ENCODE data around the gene FAM174B. TPM values are rescaled to one million over a fixed set of nuclear protein-coding genes. Genes with fewer than 3 reads are reported as not detected.

FAM174B gene
- total RNA-seq, 1 donor from 2014 or later: 0.91 TPM

DNA sequence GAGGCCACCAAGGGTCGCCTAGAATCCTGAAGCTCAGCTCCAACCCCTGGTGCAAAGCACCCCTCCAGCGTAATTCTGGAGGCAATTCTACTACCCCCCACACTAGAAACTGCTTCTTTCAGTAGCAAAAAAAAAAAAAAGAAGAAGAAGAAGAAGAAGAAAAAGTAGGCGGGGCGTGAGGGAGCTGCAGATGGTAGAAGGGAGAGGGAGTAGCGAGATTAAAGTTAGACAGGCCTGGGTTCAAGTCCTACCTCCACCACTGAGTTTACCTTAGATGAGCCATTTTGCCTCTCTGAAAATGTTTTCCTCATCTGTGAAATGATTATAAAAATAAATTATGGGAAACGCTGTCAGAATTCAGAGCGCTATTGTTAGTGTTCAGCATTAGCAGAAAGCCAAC, 913 bp downstream of the FAM174B start:
- Mint-ChIP-seq H3K27ac (no peak overlapping the region), H3K4me3 (no peak overlapping the region), H3K36me3 (ENCODE audit: low read depth) (no peaks in the 10 kb centered on the region), H3K9me3 (no peaks in the 10 kb centered on the region), H3K4me1 (peaks cover 9% of the 10 kb centered on the region), H3K27me3 (peaks cover 47% of the 10 kb centered on the region)
- intact Hi-C loops (cut with micrococcal nuclease): no loop called here
- ChIA-PET POLR2A (no interaction called here), CTCF (no interaction called here)
- no peak for DNase-seq
- no peak for ATAC-seq (ENCODE audit: low read depth)
- TF ChIP-seq, protein P1, sequence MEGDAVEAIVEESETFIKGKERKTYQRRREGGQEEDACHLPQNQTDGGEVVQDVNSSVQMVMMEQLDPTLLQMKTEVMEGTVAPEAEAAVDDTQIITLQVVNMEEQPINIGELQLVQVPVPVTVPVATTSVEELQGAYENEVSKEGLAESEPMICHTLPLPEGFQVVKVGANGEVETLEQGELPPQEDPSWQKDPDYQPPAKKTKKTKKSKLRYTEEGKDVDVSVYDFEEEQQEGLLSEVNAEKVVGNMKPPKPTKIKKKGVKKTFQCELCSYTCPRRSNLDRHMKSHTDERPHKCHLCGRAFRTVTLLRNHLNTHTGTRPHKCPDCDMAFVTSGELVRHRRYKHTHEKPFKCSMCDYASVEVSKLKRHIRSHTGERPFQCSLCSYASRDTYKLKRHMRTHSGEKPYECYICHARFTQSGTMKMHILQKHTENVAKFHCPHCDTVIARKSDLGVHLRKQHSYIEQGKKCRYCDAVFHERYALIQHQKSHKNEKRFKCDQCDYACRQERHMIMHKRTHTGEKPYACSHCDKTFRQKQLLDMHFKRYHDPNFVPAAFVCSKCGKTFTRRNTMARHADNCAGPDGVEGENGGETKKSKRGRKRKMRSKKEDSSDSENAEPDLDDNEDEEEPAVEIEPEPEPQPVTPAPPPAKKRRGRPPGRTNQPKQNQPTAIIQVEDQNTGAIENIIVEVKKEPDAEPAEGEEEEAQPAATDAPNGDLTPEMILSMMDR (IDR thresholded peaks at IDR 0.05): no peak

DNA sequence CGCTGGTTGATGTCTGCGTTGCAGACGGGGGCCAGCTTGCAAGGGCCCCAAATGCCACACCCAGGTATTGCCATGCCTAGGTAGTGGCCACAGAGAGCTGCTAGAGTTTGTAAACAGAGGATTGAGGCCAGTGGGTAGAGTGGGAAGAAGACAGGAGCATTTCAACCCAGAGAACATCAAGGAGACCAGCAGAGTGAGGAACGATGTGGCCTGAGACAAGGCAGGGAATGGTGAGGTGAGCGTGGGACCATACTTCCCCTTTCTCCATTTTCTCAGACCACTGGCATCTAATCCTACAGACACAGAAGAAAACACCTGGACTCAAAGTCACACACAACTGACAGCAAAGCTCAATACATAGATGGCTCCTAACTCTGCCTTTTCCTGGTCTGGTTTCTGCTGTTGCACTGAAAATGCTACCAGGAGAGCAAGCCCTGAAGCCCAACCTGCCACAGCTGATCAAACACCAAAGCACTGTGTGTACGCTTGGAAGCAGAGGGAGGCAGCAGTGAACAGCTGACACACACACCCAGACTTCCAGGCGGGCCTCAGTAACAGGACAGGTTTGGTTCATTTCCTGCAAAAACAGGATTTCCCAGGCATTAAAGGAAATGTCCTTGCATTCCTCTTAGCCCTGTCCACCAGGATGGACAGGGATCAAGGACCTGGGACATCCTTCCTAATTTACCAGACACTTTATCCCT, 1.6 kb downstream of the FAM174B start:
- DNase-seq (no peak), ATAC-seq (ENCODE audit: low read depth) (no peak)
- TF ChIP-seq, protein P1 (IDR thresholded peaks at IDR 0.05): no peak
- Mint-ChIP-seq H3K27me3 (peaks cover 49% of the 10 kb centered on the region), H3K4me3 (no peak overlapping the region), H3K4me1 (peaks cover 9% of the 10 kb centered on the region), H3K36me3 (ENCODE audit: low read depth) (no peaks in the 10 kb centered on the region), H3K27ac (no peak overlapping the region), H3K9me3 (no peaks in the 10 kb centered on the region)
- intact Hi-C loops (cut with micrococcal nuclease): no loop called here
- POLR2A ChIA-PET: no interaction called here
- CTCF ChIA-PET: no interaction called here

DNA sequence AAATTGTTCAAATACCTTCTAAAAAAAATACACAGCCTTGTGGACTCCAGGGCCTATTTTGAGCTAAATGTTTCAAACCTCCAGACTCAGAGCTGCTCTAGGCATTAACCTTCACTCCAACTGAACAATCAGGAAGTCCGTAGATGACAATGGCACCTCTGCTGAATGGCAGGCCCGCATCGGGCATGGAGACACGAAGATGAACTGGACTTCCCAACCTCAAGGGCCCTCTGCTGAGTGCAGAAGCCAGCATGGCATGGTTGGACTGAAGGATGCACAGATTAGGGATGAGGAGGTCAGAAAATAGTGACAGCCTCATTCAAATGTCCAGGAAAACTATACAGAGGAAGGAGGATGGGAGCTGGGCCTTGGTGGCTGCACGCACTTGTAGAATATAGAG, 2.2 kb downstream of the FAM174B start:
- Mint-ChIP-seq H3K27me3 (peaks cover 53% of the 10 kb centered on the region), H3K4me1 (peaks cover 9% of the 10 kb centered on the region), H3K4me3 (no peak overlapping the region), H3K36me3 (ENCODE audit: low read depth) (no peaks in the 10 kb centered on the region), H3K27ac (no peak overlapping the region), H3K9me3 (no peaks in the 10 kb centered on the region)
- TF ChIP-seq, protein P1 (IDR thresholded peaks at IDR 0.05): no peak
- CTCF ChIA-PET: no interaction called here
- DNase-seq (no peak), ATAC-seq (ENCODE audit: low read depth) (no peak)
- POLR2A ChIA-PET: no interaction called here
- intact Hi-C loops (cut with micrococcal nuclease): no loop called here

DNA sequence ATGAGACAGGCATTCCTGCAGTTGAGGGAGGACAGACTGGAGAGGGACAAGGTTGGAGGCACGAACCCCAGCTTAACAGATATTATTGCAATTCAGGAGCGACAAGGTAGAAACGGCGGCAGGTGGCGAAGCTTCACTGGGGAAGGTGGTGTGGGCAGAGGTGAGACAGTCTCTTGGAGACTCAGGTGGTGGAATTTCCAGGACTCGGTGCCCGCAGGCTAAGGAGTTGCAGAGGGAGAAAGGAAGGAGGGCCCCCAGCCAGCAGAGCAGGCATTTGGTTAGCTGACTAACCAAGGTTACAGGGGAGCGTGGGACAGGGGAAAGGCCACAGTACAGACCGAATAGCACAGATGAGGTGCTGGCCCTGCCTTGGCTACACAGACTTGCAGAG, 3.0 kb downstream of the FAM174B start:
- POLR2A ChIA-PET: no interaction called here
- TF ChIP-seq, protein P1 (IDR thresholded peaks at IDR 0.05): no peak
- H3K36me3 Mint-ChIP-seq (ENCODE audit: low read depth): no peaks in the 10 kb centered on the region
- CTCF ChIA-PET: no interaction called here
- H3K4me3 Mint-ChIP-seq: no peak overlapping the region
- peaks cover 9% of the 10 kb centered on the region for H3K4me1 Mint-ChIP-seq
- intact Hi-C loops (cut with micrococcal nuclease): no loop called here
- no peak for ATAC-seq (ENCODE audit: low read depth)
- DNase-seq: no peak
- H3K27ac Mint-ChIP-seq: no peak overlapping the region
- no peaks in the 10 kb centered on the region for H3K9me3 Mint-ChIP-seq
- H3K27me3 Mint-ChIP-seq: peaks cover 53% of the 10 kb centered on the region

DNA sequence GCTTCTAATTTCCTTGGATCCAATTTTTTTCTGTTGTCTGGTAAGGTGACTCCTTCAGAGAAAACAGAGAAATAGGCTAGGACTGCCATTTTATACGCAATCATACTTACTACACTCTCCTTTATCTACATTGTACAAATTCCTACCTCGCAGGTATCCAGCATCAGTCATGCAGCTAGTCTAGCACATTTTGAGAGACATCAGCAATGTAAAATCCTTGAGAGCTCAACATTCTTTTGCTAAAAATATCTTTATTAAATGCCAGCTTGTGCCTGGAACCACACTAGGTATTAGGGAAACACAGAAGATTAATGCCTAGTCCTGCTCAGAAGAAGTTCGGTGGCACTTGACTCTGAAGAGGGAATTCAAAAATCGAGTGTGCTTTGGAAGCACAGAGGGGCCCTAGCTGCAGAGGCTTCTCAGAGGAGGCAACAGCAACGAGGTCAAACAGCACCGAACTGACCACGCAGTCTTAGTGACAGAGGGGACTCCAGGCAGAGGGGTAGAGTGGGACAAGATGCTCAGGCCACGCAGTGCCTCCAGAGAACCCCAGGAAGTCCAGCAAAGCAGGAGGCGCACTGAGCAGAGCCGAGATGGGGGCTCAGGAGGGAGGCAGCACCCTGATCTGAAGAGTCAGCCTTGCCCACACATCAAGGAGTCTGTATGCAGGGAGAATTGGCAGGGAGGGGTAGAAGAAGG, 3.5 kb downstream of the FAM174B start:
- DNase-seq (no peak), ATAC-seq (ENCODE audit: low read depth) (no peak)
- Mint-ChIP-seq H3K4me1 (peaks cover 9% of the 10 kb centered on the region), H3K27ac (no peak overlapping the region), H3K4me3 (no peak overlapping the region), H3K27me3 (peaks cover 51% of the 10 kb centered on the region), H3K36me3 (ENCODE audit: low read depth) (no peaks in the 10 kb centered on the region), H3K9me3 (no peaks in the 10 kb centered on the region)
- CTCF ChIA-PET: no interaction called here
- POLR2A ChIA-PET: no interaction called here
- intact Hi-C loops (cut with micrococcal nuclease): no loop called here
- TF ChIP-seq, protein P1 (IDR thresholded peaks at IDR 0.05): no peak

Data from activated B cell treated with CpG ODN at 0.5 μM for 24 hours (primary cell).